Nephron progenitor cell (in vitro differentiated cells): ENCODE measurements around the gene ITLN1.

Source experiments
- DNase-seq: peaks from one replicate; pipeline ENCODE4 v3.0.0; 2021
- H3K27ac Mint-ChIP-seq: 2 replicates; pipeline ENCODE4 v1.8.0; 2021; ENCODE audit warnings: mild to moderate bottlenecking, moderate library complexity, mixed read lengths
- H3K27me3 Mint-ChIP-seq: 2 replicates; pipeline ENCODE4 v1.8.0; 2021; ENCODE audit warnings: mild to moderate bottlenecking, low read depth, mixed read lengths; ENCODE audit not compliant: poor library complexity
- H3K36me3 Mint-ChIP-seq: 2 replicates; pipeline ENCODE4 v1.8.0; 2021; ENCODE audit warnings: low read depth, mixed read lengths
- H3K4me1 Mint-ChIP-seq: 2 replicates; pipeline ENCODE4 v1.8.0; 2021; ENCODE audit warnings: mixed read lengths
- H3K4me3 Mint-ChIP-seq: 2 replicates; pipeline ENCODE4 v1.8.0; 2021; ENCODE audit warnings: mild to moderate bottlenecking, moderate library complexity, mixed read lengths
- H3K9me3 Mint-ChIP-seq: 2 replicates; pipeline ENCODE4 v1.8.0; 2021; ENCODE audit warnings: mild to moderate bottlenecking, moderate library complexity, mixed read lengths
- CTCF ChIP-seq: fragments of 200-600 bp; sonication (generic); IDR thresholded peaks from 2 replicates; pipeline ENCODE4 v1.5.0; 2021; ENCODE audit warnings: antibody characterized with exemption

The ITLN1 gene

GRCh38 chr1:160841079-160841478 lies 43.9 kb downstream of the ITLN1 start:
- peaks cover 21% of the 10 kb centered on the region for H3K4me1 Mint-ChIP-seq

DNA sequence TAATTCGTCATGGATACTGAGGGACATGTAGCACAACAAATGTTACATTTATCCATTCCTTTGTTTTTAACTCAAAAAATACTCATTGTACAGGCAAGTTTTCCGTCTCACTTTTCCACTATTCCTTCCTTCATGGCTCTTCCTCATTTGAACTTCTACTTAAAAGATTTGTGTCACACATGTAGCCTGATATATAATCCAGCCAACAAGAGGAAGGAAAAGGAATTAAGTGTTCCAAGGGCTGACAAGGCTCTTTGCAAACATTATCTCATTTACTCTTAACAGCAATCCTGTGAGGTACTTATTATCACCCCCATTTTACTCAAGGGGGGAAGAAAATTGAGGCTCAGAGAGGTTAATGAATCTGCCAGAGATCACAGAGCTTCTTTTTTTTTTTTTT lies 45.2 kb downstream of the ITLN1 start:
- H3K27ac Mint-ChIP-seq: no peak overlapping the region
- no peak for TF ChIP-seq CTCF
- DNase-seq: no peak
- no peak overlapping the region for H3K4me3 Mint-ChIP-seq
- H3K27me3 Mint-ChIP-seq: peaks cover 19% of the 10 kb centered on the region
- no peaks in the 10 kb centered on the region for H3K36me3 Mint-ChIP-seq
- no peaks in the 10 kb centered on the region for H3K9me3 Mint-ChIP-seq
- H3K4me1 Mint-ChIP-seq: peaks cover 21% of the 10 kb centered on the region

More at GRCh38 chr1:160841079-160841478, 43.9 kb downstream of the ITLN1 start:
- H3K27me3 Mint-ChIP-seq: peaks cover 19% of the 10 kb centered on the region
- no peak overlapping the region for H3K27ac Mint-ChIP-seq
- H3K9me3 Mint-ChIP-seq: no peaks in the 10 kb centered on the region
- no peak for TF ChIP-seq CTCF
- no peaks in the 10 kb centered on the region for H3K36me3 Mint-ChIP-seq
- H3K4me3 Mint-ChIP-seq: no peak overlapping the region
- no peak for DNase-seq

DNA sequence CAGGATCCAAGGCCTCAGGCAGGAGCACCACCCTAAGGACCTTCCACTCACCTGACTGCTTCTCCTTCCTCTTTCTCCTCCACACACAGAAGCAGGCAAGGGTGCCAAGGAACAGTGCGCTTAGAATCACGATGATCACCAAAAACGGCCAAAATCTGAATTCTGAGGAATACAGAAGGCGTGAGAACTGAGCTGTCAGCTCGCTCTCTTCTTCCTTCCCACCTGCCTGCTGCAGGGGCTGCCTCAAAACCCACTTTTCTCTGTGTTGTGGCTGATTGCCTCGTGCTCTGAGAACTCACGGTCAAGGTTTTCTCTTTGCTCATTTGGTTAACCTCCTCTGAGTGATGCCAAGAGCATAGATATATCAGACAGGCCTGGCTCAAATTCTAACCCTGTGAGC lies 46.1 kb downstream of the ITLN1 start:
- no peak overlapping the region for H3K27ac Mint-ChIP-seq
- H3K4me3 Mint-ChIP-seq: no peak overlapping the region
- no peak for TF ChIP-seq CTCF
- no peak for DNase-seq
- H3K4me1 Mint-ChIP-seq: peaks cover 21% of the 10 kb centered on the region
- peaks cover 19% of the 10 kb centered on the region for H3K27me3 Mint-ChIP-seq
- H3K36me3 Mint-ChIP-seq: no peaks in the 10 kb centered on the region
- no peaks in the 10 kb centered on the region for H3K9me3 Mint-ChIP-seq

DNA sequence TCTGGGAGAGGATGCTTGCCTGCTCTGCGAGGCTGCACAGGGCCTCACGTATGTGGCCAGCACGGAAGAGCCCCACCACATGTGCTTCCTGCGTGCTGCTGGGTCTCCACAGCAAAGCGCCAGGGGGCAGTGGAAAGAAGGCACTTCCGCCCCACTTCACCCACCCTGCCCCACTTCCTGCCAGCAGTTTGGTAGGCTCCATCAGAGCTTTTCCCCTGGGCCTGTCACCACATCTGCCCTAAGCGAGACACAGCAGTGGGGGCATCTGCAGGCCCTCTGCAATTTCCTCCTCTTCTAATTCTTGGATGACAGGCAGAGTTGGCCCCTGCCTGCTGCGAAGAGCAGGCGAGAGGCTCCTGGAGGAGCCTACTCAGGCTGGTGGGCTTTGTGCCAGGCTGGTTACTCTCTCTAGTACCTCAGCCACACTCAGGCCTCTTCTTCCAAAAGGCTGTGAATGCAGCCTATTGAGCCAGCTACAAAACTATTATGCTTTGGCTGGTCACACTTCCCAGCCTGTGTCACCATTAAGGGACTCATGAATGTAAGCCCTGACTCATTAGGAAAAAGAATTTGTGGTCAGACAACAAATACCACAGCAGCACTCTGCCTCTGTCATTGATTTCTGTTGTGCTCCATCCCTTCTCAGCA lies 47.3 kb downstream of the ITLN1 start:
- H3K4me1 Mint-ChIP-seq: peaks cover 21% of the 10 kb centered on the region
- no peak for TF ChIP-seq CTCF
- H3K9me3 Mint-ChIP-seq: no peaks in the 10 kb centered on the region
- H3K27ac Mint-ChIP-seq: no peak overlapping the region
- no peaks in the 10 kb centered on the region for H3K36me3 Mint-ChIP-seq
- no peak overlapping the region for H3K4me3 Mint-ChIP-seq
- DNase-seq: no peak
- H3K27me3 Mint-ChIP-seq: peaks cover 13% of the 10 kb centered on the region

DNA sequence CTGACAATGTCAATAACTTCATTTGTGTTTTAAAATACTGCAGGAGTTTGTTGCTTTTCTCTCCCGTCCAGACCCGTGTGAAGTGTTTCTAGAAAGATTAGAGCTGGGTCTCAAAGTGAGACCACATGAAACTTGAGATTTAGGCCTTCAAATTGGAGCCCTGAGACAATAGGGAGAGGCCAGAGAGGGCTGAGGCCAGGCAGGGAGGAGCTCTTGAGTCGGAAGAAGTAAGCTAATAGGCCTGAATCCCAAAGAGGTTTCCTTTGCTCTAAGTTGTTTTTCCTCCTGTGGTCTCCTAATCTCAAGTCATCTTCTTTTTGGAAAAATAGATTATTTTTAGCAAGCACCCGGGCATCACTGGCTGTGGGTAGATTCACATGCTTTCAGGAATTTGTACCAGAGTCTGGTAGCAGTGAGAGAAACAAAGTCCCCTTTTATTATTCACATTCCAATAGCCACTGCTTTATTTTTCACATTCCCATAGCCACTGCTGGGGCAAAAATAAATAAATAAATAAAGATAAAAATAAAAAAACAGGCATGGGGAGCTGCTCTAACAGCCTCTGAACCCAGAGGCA lies 47.9 kb downstream of the ITLN1 start:
- peaks cover 13% of the 10 kb centered on the region for H3K27me3 Mint-ChIP-seq
- H3K9me3 Mint-ChIP-seq: no peaks in the 10 kb centered on the region
- no peaks in the 10 kb centered on the region for H3K36me3 Mint-ChIP-seq
- peaks cover 21% of the 10 kb centered on the region for H3K4me1 Mint-ChIP-seq
- TF ChIP-seq CTCF: no peak
- H3K27ac Mint-ChIP-seq: peak overlapping the region; percentile 81
- no peak for DNase-seq
- H3K4me3 Mint-ChIP-seq: no peak overlapping the region

GRCh38 chr1:160836561-160836960 lies 48.4 kb downstream of the ITLN1 start:
- Mint-ChIP-seq H3K9me3 (no peaks in the 10 kb centered on the region), H3K4me3 (no peak overlapping the region), H3K36me3 (no peaks in the 10 kb centered on the region), H3K27me3 (peaks cover 13% of the 10 kb centered on the region), H3K4me1 (peaks cover 21% of the 10 kb centered on the region), H3K27ac (peak overlapping the region; percentile 81)
- TF ChIP-seq CTCF: no peak
- no peak for DNase-seq
